Activated CD4-positive, alpha-beta T cell treated with anti-CD3 and anti-CD28 coated beads, Interleukin-2, amount 50 U/mL, for 1 hour (primary cell): Measurements from ENCODE around the gene NCAM2.

Experiments used
- DNase-seq: peaks from one replicate; pipeline ENCODE4 v3.0.0-alpha.2; 2020

Gene NCAM2

DNA sequence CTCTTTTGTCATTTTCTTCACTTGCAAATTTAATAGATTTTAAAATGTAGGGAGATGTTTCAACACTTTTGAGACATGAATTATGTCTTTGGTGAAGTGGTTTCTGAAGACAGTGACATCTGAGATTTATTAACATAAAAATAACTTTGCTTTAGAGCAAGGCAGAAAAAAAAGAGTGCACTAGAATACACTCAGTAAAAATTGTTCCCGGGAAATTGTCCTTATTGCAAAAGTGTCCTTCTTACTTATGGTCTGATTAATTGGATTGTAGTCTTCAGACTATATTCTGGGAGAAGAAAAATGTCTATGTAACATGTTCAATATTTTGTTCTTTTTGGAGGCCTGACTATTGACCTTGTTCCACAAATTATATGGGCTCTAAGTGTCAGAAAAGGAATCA is 468.5 kb downstream of the NCAM2 start:
- DNase-seq: no peak

DNA sequence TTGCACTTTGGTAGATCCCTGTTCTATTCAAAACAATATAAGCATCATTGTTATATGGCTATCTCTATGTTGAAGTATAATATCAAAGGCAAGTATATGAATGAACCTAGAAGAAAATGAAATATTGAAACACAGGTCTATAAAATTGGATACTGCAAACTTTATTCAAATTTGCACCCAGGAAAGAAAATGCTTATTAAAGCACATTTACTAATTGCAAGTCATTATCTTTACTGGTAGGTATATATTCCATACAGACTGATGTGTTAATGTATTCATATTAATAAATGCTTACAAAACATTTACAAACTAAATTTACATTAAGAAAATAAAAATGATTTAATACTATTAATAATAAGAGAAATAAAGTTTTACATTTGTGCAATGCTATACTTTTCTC is 469.8 kb downstream of the NCAM2 start:
- DNase-seq: no peak

DNA sequence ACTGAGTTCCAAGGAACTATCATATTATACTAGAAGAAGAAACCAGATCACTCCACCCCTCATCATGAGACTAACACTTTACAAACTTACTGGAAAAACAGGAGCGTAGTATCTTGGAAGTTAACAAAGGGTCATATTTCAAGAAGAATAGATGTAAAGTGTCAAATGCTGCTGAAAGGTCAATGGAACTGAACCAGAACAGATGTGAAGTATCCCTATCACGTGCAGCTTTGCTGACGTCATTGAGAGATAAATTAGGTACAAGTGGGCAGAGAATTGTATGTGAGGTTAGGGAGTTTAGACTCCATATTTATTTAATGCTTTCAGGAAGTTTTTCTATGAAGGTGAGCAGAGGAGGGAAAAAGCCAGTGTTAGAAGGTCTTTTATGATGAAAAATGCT is 483.0 kb downstream of the NCAM2 start:
- no peak for DNase-seq

DNA sequence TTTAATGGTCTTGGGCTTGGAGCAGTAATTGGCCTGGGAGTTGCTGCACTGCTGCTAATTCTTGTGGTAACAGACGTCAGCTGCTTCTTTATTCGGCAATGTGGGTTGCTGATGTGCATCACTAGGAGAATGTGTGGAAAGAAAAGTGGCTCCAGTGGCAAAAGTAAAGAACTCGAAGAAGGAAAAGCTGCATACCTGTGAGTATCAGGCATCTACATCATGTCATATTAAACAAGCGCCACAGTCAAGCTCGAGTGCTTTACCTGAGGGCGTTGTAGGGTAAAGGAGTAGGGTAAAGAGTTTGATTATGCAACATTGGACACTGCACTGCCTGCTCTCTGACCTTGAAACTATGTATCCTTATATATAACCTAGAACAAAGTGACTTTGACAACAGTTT is 510.6 kb downstream of the NCAM2 start:
- no peak for DNase-seq

DNA sequence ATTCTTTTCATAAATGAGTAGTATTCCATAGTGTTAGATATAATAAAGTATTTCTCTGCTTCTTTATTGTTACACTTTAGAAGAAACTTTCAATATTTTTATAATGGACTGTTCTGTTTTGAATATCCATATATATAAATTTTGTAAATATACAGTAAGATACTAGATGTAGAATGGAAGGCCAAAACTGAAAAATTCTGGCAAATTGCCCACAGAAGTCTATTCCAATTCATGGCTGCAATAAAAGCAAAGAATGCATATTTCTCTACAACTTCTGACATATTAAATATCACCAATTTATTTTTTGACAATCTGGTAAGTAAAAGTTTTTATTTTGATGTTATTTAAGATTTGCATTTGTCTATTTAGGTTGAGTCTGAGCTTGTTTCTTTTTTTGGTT is 532.5 kb downstream of the NCAM2 start:
- no peak for DNase-seq

DNA sequence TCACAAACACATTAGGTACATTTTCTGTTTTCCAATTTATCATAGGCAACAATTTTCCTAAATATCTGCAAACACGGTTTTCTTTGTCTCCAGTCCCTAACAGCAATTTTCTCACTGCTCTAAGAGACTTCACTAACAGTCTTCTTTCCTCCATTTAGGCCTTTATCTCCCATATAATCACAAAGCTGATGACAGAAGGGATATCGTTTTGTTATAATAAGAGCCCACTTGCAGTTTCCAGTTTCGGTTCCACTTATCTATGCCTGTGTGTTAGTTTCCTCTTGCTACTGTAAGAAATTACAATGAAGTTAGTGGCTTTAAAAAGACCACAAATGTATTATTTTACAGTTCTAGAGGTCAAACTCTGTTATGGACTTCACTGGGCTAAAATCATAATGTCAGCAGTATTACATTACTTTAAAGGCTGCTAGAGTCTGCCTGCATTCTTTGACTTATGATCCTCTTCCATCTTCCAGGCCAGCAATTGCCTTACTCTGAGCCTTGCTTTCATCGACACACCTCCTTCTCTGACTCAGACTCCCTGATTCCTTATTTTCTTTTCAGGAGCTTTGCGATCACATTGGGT is 549.3 kb downstream of the NCAM2 start:
- no peak for DNase-seq

DNA sequence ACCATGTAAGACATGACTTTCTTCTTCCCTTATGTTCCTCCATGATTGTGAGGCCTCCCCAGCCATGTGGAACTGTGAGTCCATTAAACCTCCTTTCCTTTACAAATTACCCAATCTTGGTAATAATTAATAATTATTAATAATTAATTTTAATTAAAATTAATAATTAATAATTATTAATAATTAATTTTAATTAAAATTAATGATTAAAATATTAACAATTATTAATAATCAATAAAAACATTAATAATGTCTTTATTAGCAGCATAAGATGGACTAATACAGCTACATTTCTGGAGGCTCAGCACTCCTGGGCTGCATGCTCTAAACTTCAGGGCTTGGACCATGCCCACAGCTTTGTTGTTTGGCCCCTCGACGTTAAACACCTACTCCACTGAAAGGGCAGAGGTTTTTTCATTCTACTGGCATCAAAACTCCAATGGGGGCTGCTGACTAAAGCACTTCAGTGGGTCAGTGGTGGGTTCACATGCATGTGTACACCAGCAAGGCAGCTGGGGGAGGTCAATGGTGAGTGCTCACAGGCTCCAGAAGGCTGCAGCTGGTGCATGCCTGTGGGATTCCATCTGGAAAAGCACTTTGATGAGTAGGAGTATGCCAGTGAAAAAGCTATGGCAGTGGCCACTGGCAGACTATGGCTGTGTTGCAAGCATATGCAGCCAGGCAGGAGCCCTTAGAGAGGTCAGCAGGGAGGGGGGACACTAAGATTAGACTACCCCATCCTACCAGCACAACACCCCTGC is 561.3 kb downstream of the NCAM2 start:
- DNase-seq: no peak
